ENCODE data around the gene MDM4. TPM values are rescaled to one million over a fixed set of nuclear protein-coding genes. Genes with fewer than 3 reads are reported as not detected.

MDM4 gene
- polyA plus RNA-seq, 2 of the 4 experiments (the other 2 are of a cell fraction): 4.6 to 48.9 TPM

DNA sequence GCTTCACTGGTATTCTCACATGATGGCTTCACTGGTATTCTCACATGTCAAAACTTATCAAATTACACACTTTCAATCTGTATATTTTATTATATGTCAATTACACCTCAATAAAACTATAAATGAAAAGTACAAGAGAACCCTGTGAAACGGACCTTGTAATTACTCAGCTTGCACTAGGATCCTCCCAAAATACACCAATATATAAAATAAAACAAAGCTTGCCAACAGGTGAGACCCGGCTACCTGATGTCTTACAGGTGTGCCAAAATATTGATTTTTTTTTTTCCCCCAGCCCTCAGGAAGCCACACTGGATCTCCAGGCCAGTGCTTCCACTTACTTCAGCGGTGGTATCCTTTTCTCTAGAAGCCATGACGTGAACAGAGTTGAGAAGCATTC, 44.5 kb upstream of the MDM4 start:
- H3K4me3 ChIP-seq: no peak overlapping the region
- FAIRE-seq (no peak), ATAC-seq (no peak), DNase-seq (ENCODE audit: low read depth in 1 of 2, low spot score in 1 of 2) (no peak)
- WGBS (ENCODE audit: missing lambda C conversion rate): 86% methylated on average over 4 of the region's 4 CpGs
- ChIA-PET POLR2A (no interaction called here), CTCF (interaction anchor here (0.6 to 3.8 kb wide), 5 partner anchors 15 to 1192 kb away, joined by 3 to 13 read pairs (median 3); partner anchors contain the start of gene PIK3C2B)
- no peak for TF ChIP-seq EHMT2 (IDR thresholded peaks at IDR 0.05; ENCODE audit: low read depth)
- TF ChIP-seq JUN (IDR thresholded peaks at IDR 0.05): no peak
- TF ChIP-seq HES2 (IDR thresholded peaks at IDR 0.05): no peak
- no peak for TF ChIP-seq POLR2AphosphoS2 (conservative IDR thresholded peaks at IDR 0.05; ENCODE audit: low read length)
- TF ChIP-seq RAD21 (conservative IDR thresholded peaks at IDR 0.05 in 1 of 2, IDR thresholded peaks at IDR 0.05 in 1 of 2): no peak
- no peak for TF ChIP-seq SMC3 (IDR thresholded peaks at IDR 0.05)
- no peak for TF ChIP-seq GATA3 (IDR thresholded peaks at IDR 0.05; ENCODE audit: borderline replicate concordance)
- no peak for TF ChIP-seq MAZ (IDR thresholded peaks at IDR 0.05; ENCODE audit: borderline replicate concordance, low read depth, low read length)
- TF ChIP-seq CHD4 (IDR thresholded peaks at IDR 0.05; ENCODE audit: borderline replicate concordance): no peak
- no peak for TF ChIP-seq RARB (CRISPR knock-in tag; IDR thresholded peaks at IDR 0.05)
- TF ChIP-seq ZNF302 (CRISPR knock-in tag; IDR thresholded peaks at IDR 0.05): no peak
- TF ChIP-seq KDM5A (IDR thresholded peaks at IDR 0.05): no peak
- TF ChIP-seq FOSB (CRISPR knock-in tag; IDR thresholded peaks at IDR 0.05): no peak
- TF ChIP-seq, protein P1, sequence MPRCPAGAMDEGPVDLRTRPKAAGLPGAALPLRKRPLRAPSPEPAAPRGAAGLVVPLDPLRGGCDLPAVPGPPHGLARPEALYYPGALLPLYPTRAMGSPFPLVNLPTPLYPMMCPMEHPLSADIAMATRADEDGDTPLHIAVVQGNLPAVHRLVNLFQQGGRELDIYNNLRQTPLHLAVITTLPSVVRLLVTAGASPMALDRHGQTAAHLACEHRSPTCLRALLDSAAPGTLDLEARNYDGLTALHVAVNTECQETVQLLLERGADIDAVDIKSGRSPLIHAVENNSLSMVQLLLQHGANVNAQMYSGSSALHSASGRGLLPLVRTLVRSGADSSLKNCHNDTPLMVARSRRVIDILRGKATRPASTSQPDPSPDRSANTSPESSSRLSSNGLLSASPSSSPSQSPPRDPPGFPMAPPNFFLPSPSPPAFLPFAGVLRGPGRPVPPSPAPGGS (IDR thresholded peaks at IDR 0.05): no peak
- H3K9me3 ChIP-seq: no peaks in the 10 kb centered on the region
- H3K27ac ChIP-seq: no peak overlapping the region
- H3K4me2 ChIP-seq: no peak overlapping the region
- no peaks in the 10 kb centered on the region for H3K4me1 ChIP-seq

DNA sequence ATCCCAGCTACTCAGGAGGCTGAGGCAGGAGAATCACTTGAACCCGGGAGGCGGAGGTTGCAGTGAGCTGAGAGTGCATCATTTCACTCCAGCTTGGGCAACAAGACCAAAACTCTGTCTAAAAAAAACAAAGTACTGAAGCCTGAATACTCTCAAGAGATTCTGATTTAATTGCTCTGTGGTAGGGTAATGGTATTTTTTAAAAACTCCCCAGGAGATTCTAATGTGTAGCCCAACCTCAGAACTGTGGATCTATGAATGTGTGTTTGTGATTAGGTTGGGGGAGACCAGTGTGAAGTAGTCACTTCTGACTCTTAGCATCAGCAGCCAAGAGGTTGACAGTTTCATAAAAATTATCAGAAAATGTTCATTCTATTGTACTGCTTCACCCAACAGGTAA, 43.5 kb upstream of the MDM4 start:
- no peak for FAIRE-seq
- H3K4me3 ChIP-seq: no peak overlapping the region
- H3K9me3 ChIP-seq: no peaks in the 10 kb centered on the region
- H3K27ac ChIP-seq: no peak overlapping the region
- no peak for ATAC-seq
- 98% methylated on average over 2 of the region's 2 CpGs for WGBS (ENCODE audit: missing lambda C conversion rate)
- ChIA-PET POLR2A (no interaction called here), CTCF (interaction anchor here (1.0 to 3.8 kb wide), 3 partner anchors 22 to 41 kb away, joined by 5 to 13 read pairs (median 6); partner anchors contain the start of gene PIK3C2B)
- H3K4me2 ChIP-seq: no peak overlapping the region
- peaks cover 3% of the 10 kb centered on the region; the same call in 1 of the 3 replicates for H3K4me1 ChIP-seq
- no peak for DNase-seq (ENCODE audit: low read depth in 1 of 2, low spot score in 1 of 2)
- TF ChIP-seq RAD21 (conservative IDR thresholded peaks at IDR 0.05 in 1 of 2, IDR thresholded peaks at IDR 0.05 in 1 of 2): no peak
- no peak for TF ChIP-seq REST (IDR thresholded peaks at IDR 0.05)
- no peak for TF ChIP-seq ZFP36 (IDR thresholded peaks at IDR 0.05; ENCODE audit: borderline replicate concordance, partially characterized antibody)
- TF ChIP-seq MAFK (IDR thresholded peaks at IDR 0.05; ENCODE audit: partially characterized antibody): no peak
- no peak for TF ChIP-seq PHF8 (IDR thresholded peaks at IDR 0.05; ENCODE audit: borderline replicate concordance, low read depth)
- TF ChIP-seq HDAC2 (IDR thresholded peaks at IDR 0.05): no peak
- no peak for TF ChIP-seq JUNB (IDR thresholded peaks at IDR 0.05)
- no peak for TF ChIP-seq CBX8 (IDR thresholded peaks at IDR 0.05)
- no peak for TF ChIP-seq FOSL2 (IDR thresholded peaks at IDR 0.05)
- no peak for TF ChIP-seq FOSL2 (CRISPR knock-in tag; IDR thresholded peaks at IDR 0.05)
- TF ChIP-seq CTCF (IDR thresholded peaks at IDR 0.05): no peak

Measured in A549 (cell line).